Ramos (cell line): Measurements from ENCODE around the gene TMEM26.

Source experiments
- in situ Hi-C: fragments of 300-500 bp; cut with MboI; formaldehyde crosslinking; loops from one replicate; pipeline ENCODE4 v1.14.3; 2022; ENCODE audit warnings: low sequenced_read_pairs; ENCODE audit not compliant: unreplicated experiment

The TMEM26 gene

DNA sequence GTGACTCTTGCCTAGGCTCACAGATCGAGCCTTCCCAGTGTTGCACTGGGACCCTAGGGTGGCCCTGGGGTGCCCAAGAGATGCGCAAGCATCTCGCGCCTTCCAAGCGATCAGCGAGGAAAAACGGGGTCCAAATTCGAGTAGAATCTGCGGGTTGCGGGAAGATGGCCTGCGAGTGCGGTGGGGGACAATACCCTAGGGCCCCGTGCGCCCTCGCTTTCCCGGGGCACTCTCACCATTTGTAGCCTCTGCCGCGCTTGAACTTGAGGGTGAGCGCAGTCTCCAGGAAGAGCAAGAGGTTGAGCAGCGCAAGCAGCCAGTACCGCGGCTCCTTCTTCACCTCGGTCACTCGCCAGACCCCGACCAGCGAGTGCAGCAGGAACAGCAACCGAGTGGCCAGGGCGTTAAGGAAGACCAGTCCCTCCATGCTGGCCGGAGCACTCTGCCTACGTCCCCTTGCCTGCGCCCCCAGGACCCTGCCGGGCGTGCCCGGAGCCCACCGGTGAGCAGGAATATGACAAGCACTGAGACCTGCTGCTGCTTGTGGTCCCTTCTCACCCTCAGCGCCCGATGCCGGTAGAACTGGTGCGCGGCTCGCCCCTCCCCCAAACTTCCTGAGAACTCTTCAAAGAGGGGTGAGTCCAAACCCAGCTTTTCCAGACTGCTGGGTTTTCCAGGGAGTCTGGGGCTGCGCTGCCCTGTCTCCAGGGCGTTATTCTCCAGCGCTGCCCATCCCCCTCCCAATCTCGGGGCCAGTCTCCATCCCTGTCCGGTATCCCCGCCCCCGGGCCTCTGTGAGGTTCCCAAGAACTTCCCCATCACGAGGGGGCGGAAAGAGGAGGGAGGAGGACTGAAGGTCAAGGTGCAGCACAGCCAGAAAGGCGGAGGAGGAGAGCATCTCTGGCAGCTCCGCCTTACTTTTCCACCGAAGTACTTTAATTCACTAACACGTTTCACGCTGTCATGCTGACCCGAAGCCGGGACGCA is at the start of gene TMEM26:
TMEM26 (minus strand) TSS at position 727 of the 987 bp plus-strand sequence; CDS start at position 427, 300 bp downstream.
- in situ Hi-C loops, result no loop called here

- in situ Hi-C loops, result no loop called here
Measured at GRCh38 chr10:61500460-61500859, 47.3 kb upstream of the TMEM26 start.

DNA sequence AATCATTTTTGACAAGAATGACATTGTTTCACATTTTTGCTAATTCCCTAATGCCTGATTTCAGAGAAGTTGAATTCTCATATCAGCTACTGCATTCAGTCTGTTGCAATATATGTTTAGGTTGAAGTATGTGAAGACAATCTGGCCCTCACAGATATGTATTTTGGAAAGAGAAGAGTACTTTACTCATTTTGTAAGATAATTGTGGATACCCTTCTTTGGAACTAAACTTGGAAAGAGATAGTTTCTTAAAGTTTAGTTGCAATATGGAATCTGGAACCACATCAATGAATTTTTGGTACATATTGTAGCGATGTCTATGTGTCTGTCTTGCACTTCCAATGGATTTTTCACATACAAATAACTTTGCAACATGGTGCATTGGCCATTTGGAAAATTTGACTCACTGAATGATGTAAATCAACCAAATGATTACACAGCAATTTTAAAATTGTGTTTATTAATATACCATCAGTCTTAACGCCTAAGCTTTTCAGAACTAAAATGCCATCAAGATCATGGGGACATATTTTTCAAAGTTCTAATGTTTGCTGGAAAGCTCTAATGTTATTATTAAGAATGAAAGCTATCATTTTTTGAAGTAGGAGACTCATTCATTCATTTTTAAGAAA is 39.3 kb upstream of the TMEM26 start:
- in situ Hi-C loops, result no loop called here

DNA sequence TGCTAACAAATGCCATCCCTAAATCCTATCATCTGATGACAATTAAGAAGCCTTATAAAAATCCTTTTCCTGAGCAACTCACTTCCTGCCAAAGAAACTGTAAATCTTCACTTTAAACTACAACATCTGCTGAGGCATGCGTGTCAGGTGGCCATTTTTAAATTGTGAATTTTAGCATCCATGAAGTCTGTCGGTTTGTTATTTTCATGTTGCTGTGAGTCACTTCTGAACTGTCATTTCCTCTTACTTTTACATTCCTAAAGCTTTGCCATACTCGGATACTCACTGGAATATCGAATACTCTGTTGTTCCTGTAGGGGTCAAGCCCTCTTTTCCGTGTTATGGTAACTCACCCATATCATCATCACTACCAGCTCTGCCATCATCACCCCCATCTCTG is 34.3 kb upstream of the TMEM26 start:
- in situ Hi-C loops, result no loop called here

DNA sequence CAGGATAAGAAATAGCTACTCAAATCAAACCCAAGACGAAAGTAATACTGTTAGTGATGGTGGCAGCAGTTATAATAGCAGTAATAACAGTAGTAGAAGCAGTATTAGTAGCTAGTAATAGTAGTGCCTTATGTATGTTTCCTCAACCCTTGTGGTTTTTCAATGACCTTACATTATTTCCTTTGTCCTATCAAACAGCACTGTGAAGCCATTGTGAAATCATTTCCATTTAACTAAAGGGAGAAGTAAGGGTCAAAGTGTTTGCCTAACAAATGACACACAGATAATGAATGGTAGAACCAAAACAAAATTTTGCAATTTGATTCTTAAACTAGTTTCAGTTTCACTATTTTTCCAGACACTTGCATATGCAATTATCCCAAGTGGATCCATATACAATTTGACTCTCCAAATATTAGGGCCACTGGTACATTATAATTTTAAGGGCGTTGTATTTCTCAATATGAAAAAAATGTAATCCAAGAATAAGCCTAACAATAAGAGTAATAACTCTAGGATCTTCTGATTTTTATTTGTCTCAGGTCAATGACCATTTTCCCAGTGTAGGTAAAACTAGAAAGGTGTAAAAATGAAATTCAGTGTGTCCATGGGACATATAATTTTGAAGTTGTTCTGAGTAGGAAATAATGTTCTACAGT is 33.7 kb upstream of the TMEM26 start:
- in situ Hi-C loops, result no loop called here

GRCh38 chr10:61486251-61486650 is 33.1 kb upstream of the TMEM26 start:
- in situ Hi-C loops, result no loop called here

DNA sequence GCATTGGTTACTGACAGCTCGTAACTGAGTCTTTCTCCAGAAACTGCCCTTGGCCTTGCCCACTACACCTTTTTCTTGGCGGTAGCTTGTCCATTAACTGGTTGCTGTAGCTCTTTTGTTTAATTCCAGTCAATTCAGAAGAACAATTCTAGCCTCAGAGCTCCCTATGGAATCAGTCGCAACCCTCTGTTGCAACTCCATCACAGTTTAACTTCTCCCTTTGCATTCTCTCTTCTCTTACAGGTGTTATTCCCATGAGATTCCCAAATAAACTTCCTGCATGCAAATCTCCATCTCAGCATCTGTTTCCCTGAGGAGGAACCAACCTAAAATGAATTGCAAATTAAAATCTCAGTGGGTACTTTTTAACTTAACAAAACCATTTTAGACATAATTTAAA is 28.4 kb upstream of the TMEM26 start:
- in situ Hi-C loops, result no loop called here

- in situ Hi-C loops, result no loop called here
Measured at GRCh38 chr10:61480208-61480607, 27.0 kb upstream of the TMEM26 start.

DNA sequence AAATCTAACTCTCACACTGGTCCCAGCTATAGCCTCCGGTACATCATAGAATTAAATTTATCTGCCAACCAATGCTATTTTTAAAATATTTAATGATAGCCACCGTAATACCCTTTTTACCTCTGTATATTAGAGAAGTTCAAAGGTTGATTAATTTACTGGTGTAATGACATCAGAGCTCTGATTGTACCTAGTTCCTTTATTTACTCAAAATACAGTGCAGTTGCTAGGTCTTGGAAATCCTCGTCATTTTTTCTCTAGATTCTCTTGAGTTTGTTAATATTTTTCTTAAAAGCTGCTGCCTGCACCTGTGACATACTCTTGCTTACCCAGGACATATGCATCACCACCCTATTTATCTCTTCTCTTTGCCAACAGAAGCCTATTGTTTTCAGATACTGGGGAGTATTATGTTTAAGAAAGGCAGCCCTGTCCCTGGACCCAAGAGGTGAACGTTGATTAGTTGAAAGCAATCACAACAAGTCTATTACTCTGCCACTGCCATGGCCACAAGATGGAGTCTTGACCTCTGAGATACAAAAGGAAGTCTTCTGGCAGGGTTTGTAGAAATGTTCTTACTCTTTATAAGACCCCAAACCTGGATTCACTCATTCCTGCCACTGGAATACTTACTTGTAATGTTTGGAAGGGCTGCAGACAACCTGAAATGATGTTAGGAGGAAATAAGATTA is 25.6 kb upstream of the TMEM26 start:
- in situ Hi-C loops, result no loop called here

DNA sequence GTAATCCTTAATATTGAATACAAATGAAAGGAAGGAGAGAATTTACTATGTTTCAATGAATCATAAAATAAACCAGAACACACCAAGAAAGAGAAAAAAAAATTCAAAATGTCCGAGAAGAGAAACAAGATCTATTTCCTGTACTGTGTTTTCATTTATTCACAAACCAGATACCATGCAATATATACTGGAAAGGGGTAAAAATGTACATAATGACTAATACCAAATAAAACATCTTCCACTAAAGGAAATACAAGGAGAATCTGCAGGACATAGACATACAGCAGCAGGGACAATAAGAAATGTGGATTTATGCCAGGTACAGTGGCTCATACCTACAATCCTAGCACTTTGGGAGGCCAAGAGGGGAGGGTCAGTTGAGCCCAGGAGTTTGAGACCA is 24.3 kb upstream of the TMEM26 start:
- in situ Hi-C loops, result no loop called here

DNA sequence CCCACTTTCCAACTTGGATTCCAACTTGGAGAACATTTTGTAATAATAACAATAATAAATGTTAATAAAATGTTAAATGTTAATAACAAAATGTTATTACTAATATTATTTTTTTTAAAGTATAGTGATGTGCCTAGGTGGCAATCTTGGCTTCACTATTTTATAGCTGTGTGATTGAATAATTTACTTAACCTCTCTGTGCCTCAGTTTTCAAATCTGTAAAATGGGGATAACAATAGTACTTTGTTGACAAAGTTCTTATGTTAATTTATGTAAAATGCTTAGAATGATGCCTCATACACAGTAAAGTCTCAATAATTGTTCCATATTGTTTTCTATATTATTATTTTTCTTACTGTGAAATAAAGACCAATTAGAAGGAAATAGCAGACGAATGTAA is 23.3 kb upstream of the TMEM26 start:
- in situ Hi-C loops, result no loop called here

GRCh38 chr10:61475449-61475873 is 22.3 kb upstream of the TMEM26 start:
- in situ Hi-C loops, result no loop called here

DNA sequence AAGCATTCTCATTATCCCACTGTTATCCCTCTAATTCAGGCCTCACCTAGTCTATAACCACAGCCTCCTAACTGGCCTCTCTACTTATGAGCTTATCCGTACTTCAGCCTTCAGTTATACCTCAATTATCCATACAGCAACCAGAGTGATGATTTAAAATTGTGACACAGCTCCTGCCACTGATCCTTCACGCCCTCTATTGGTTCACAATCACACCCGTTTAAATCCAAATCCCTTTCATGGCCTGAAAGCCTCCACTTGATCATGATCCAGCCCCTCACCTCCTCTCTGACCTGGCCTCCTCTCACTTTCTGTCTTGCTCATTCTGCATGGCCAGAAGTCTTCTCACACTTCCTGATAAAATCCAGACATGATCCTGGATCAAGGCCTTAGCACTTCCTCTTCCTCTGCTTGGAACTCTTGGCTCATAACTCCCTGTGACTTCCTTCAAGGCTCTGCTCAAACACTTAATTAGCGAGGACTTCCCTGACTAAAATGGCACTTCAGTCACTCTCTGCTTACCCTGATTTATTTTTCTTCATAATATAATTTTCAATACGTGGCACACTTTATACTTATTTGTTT is 19.0 kb upstream of the TMEM26 start:
- in situ Hi-C loops, result no loop called here

GRCh38 chr10:61471491-61471890 is 18.3 kb upstream of the TMEM26 start:
- in situ Hi-C loops, result no loop called here

DNA sequence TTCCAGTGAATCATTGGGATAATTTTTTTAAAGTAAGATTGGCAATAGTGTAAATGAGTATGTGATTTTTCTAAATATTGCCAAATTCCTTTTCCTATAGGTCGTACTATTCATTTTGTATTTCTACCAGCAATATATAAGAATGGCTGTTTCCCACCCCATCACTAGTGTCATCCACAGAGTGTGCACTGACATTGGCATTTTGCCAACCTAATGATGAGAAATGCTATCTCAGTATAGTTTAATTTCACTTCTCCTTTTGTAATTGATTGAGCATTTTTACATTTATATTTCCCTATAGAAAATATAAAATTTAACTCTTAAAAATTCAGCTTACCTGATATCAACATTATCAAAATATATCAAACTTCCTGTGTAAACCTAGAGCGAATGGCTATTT is 17.6 kb upstream of the TMEM26 start:
- in situ Hi-C loops, result no loop called here

DNA sequence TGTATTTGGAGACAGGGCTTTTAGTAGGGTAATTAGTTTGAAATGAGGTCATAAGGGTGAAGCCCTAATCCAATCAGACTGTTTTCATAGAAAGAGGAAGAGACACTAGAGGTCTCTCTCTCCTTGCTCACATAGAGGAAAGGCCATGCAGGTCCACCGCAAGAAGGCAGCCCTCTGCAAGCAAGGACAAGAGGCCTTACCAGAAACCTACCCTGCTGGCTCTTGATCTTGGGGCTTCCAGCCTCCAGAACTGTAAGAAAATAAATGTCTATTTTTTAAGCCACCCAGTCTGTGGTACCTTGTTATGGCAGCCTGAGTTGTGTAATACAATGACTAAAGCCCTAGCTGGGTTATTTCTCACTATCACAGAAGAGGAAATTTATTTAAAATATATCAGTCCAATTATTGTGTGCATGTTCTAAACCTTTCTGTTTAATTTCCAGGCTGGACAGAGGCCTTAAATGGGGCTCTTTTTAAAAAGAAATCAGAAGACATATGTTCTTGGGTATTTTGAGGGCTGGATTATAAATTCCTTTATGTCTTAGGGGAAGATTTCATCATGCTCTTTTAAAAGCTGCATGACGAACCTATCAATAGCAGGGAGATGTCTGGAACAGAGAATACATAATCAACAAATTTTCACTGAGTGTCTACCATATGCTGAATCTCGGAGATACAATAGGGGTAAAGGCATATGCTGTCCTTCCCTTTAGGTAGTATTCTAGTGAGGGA is 12.9 kb upstream of the TMEM26 start:
- in situ Hi-C loops, result no loop called here

- in situ Hi-C loops, result no loop called here
Measured at GRCh38 chr10:61465171-61465496, 12.0 kb upstream of the TMEM26 start.

GRCh38 chr10:61464461-61465170 is 11.4 kb upstream of the TMEM26 start:
- in situ Hi-C loops, result no loop called here
